Measurements from ENCODE around the gene P2RY11. TPM values are rescaled to one million over a fixed set of nuclear protein-coding genes. Genes with fewer than 3 reads are reported as not detected.

Gene P2RY11
- total RNA-seq (2014; rRNA removed; shearing (Covaris generic)) (8.8 and 11.9 TPM in 2 replicates), total RNA-seq (2022) (31.1 and 43.3 TPM in 2 replicates), Bru-seq, nascent RNA (percentile 65 among the genes with signal in this experiment), BruChase-seq, experiment 1, labeled RNA remaining after a 6-hour chase (percentile 91 among the genes with signal in this experiment), BruChase-seq, experiment 2, labeled RNA remaining after a 2-hour chase (percentile 93 among the genes with signal in this experiment)
- long read RNA-seq, partial matches to known transcripts, result 0 of 4 reads
- long read RNA-seq, other reads (novel, unspliced or antisense), result 4 of 4 reads

- no peak for TF ChIP-seq EZH2phosphoT487 (IDR thresholded peaks at IDR 0.05; ENCODE audit: borderline replicate concordance, low read depth, low read length)
- TF ChIP-seq, protein P1, sequence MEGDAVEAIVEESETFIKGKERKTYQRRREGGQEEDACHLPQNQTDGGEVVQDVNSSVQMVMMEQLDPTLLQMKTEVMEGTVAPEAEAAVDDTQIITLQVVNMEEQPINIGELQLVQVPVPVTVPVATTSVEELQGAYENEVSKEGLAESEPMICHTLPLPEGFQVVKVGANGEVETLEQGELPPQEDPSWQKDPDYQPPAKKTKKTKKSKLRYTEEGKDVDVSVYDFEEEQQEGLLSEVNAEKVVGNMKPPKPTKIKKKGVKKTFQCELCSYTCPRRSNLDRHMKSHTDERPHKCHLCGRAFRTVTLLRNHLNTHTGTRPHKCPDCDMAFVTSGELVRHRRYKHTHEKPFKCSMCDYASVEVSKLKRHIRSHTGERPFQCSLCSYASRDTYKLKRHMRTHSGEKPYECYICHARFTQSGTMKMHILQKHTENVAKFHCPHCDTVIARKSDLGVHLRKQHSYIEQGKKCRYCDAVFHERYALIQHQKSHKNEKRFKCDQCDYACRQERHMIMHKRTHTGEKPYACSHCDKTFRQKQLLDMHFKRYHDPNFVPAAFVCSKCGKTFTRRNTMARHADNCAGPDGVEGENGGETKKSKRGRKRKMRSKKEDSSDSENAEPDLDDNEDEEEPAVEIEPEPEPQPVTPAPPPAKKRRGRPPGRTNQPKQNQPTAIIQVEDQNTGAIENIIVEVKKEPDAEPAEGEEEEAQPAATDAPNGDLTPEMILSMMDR (conservative IDR thresholded peaks at IDR 0.05; ENCODE audit: low read length), result no peak
- peak within 1 kb of the TSS; percentile 28; the same call in 1 of the 2 replicates for H3K4me2 ChIP-seq (ENCODE audit: low read length)
- DNase-seq (ENCODE audit: low spot score), result no peak
- BruUV-seq (replicated peaks), result no TSS peak
- H3K4me1 ChIP-seq (ENCODE audit: insufficient read depth, low read length, poor library complexity, severe bottlenecking), result peaks cover 37% of the 10 kb centered on the region
- POLR2A ChIA-PET, result interaction anchor here (0.7 kb wide), 1 partner anchor 19 kb away, joined by 3 read pairs; no protein-coding TSS in a partner anchor
- intact Hi-C loops (cut with micrococcal nuclease; ENCODE audit: unreplicated experiment), result loop anchor here (5.0 kb wide), 1 partner anchor 179 kb away; no protein-coding TSS in a partner anchor
- no peak within 1 kb of the TSS for H3K4me3 ChIP-seq (ENCODE audit: low read depth, low read length, poor library complexity, severe bottlenecking)
- no peaks in the 10 kb centered on the region for H3K9me2 ChIP-seq (ENCODE audit: insufficient read depth, low read length)
- CTCF ChIA-PET (ENCODE audit: unreplicated experiment), result no interaction called here
- no peak within 1 kb of the TSS for H2AFZ ChIP-seq (ENCODE audit: low read length)
- H3K27ac ChIP-seq (ENCODE audit: low read depth, low read length, poor library complexity, severe bottlenecking), result peak within 1 kb of the TSS; percentile 55
- peaks cover 31% of the 10 kb centered on the region for H3K79me2 ChIP-seq (ENCODE audit: insufficient read depth, low read depth, low read length)
- H4K20me1 ChIP-seq (ENCODE audit: insufficient read depth, low read length), result no peaks in the 10 kb centered on the region
- H3K9me3 ChIP-seq (ENCODE audit: low read length), result no peaks in the 10 kb centered on the region
- H3K36me3 ChIP-seq (ENCODE audit: insufficient read depth, low read length), result peaks cover 94% of the 10 kb centered on the region
Measured at GRCh38 chr19:10111405-10111811, at the start of gene P2RY11. TSS of gene P2RY11 (plus strand) at chr19:10111693. CDS start at chr19:10111722, 29 bp downstream.

DNA sequence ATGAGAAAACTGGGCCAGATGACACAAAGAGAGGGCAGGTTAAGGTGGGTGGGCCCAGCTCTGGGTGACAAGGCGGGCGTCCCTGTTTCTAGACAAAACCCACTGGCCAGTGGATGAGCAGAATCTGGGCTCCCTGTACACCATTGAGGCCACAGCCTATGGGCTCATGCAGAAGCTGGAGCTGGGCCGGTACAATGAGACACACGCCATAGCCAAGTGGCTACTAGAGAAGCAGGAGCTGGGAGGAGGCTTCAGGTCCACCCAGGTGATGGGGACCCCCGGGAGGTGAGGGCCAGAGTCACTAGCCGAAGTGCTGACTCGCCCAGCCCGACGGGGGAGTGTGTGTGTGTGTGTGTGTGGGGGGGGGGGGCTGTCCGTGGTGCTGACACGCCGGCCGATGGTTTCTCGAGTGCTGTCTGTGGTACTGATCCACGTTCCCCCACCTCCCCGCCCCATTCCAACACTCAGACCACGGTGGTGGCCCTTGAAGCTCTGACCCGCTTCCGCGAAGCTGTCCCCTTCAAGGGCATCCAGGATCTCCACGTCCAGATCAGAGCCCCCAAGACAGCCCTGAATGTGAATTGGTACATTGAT lies 49.7 kb upstream of the P2RY11 start:
- no peaks in the 10 kb centered on the region for H3K9me2 ChIP-seq (ENCODE audit: insufficient read depth, low read length)
- CTCF ChIA-PET (ENCODE audit: unreplicated experiment), result no interaction called here
- no peak overlapping the region for H3K4me3 ChIP-seq (ENCODE audit: low read depth, low read length, poor library complexity, severe bottlenecking)
- intact Hi-C loops (cut with micrococcal nuclease; ENCODE audit: unreplicated experiment), result no loop called here
- no peaks in the 10 kb centered on the region for H4K20me1 ChIP-seq (ENCODE audit: insufficient read depth, low read length)
- DNase-seq (ENCODE audit: low spot score), result no peak
- no peaks in the 10 kb centered on the region for H3K9me3 ChIP-seq (ENCODE audit: low read length)
- TF ChIP-seq, protein P1 (conservative IDR thresholded peaks at IDR 0.05; ENCODE audit: low read length), result no peak
- no peak for TF ChIP-seq EZH2phosphoT487 (IDR thresholded peaks at IDR 0.05; ENCODE audit: borderline replicate concordance, low read depth, low read length)
- no peaks in the 10 kb centered on the region for H3K79me2 ChIP-seq (ENCODE audit: insufficient read depth, low read depth, low read length)
- H3K4me1 ChIP-seq (ENCODE audit: insufficient read depth, low read length, poor library complexity, severe bottlenecking), result no peaks in the 10 kb centered on the region
- no TSS peak for BruUV-seq (replicated peaks)
- no peaks in the 10 kb centered on the region for H3K36me3 ChIP-seq (ENCODE audit: insufficient read depth, low read length)
- POLR2A ChIA-PET, result no interaction called here
- no peak overlapping the region for H3K4me2 ChIP-seq (ENCODE audit: low read length)
- no peak overlapping the region for H2AFZ ChIP-seq (ENCODE audit: low read length)
- H3K27ac ChIP-seq (ENCODE audit: low read depth, low read length, poor library complexity, severe bottlenecking), result no peak overlapping the region

GRCh38 chr19:10068205-10068604 lies 43.3 kb upstream of the P2RY11 start:
- intact Hi-C loops (cut with micrococcal nuclease; ENCODE audit: unreplicated experiment), result no loop called here
- H3K36me3 ChIP-seq (ENCODE audit: insufficient read depth, low read length), result no peaks in the 10 kb centered on the region
- no peak for DNase-seq (ENCODE audit: low spot score)
- no peaks in the 10 kb centered on the region for H3K4me1 ChIP-seq (ENCODE audit: insufficient read depth, low read length, poor library complexity, severe bottlenecking)
- no peaks in the 10 kb centered on the region for H3K79me2 ChIP-seq (ENCODE audit: insufficient read depth, low read depth, low read length)
- H2AFZ ChIP-seq (ENCODE audit: low read length), result no peak overlapping the region
- CTCF ChIA-PET (ENCODE audit: unreplicated experiment), result no interaction called here
- H3K9me3 ChIP-seq (ENCODE audit: low read length), result no peaks in the 10 kb centered on the region
- H3K27ac ChIP-seq (ENCODE audit: low read depth, low read length, poor library complexity, severe bottlenecking), result no peak overlapping the region
- H3K4me3 ChIP-seq (ENCODE audit: low read depth, low read length, poor library complexity, severe bottlenecking), result no peak overlapping the region
- BruUV-seq (replicated peaks), result no TSS peak
- POLR2A ChIA-PET, result no interaction called here
- H3K4me2 ChIP-seq (ENCODE audit: low read length), result no peak overlapping the region
- TF ChIP-seq, protein P1 (conservative IDR thresholded peaks at IDR 0.05; ENCODE audit: low read length), result no peak
- no peak for TF ChIP-seq EZH2phosphoT487 (IDR thresholded peaks at IDR 0.05; ENCODE audit: borderline replicate concordance, low read depth, low read length)
- no peaks in the 10 kb centered on the region for H3K9me2 ChIP-seq (ENCODE audit: insufficient read depth, low read length)
- no peaks in the 10 kb centered on the region for H4K20me1 ChIP-seq (ENCODE audit: insufficient read depth, low read length)

Measured in OCI-LY7 (cell line).